DOHH2 (cell line): Measurements from ENCODE around the gene TDG.
A peak's percentile ranks its signal among the peaks of the same experiment; 100 is the strongest.

Experiments
- H3F3A ChIP-seq: fragments of 200-600 bp; sonication (generic), shearing (Covaris generic); 2 replicates; pipeline ENCODE4 v1.6.0; 2016; ENCODE audit warnings: antibody characterized with exemption, mild to moderate bottlenecking; ENCODE audit not compliant: control insufficient read depth, insufficient read depth
- H3K27ac ChIP-seq: fragments of 200-600 bp; sonication (generic); 2 replicates; pipeline ENCODE4 v1.5.1; 2014; ENCODE audit warnings: low read depth, mild to moderate bottlenecking, low read length, moderate library complexity
- H3K27me3 ChIP-seq: fragments of 200-600 bp; sonication (generic); 2 replicates; pipeline ENCODE4 v1.6.1; 2014; ENCODE audit warnings: mild to moderate bottlenecking, low read length, mixed read lengths; ENCODE audit not compliant: control insufficient read depth
- H3K36me3 ChIP-seq: fragments of 200-600 bp; sonication (generic); 2 replicates; pipeline ENCODE4 v1.6.1; 2014; ENCODE audit warnings: mild to moderate bottlenecking, low read length, moderate library complexity, mixed read lengths; ENCODE audit not compliant: control insufficient read depth
- H3K4me1 ChIP-seq: fragments of 200-600 bp; sonication (generic); 2 replicates; pipeline ENCODE4 v1.6.1; 2014; ENCODE audit warnings: mild to moderate bottlenecking, low read length, mixed read lengths; ENCODE audit not compliant: control insufficient read depth
- H3K4me2 ChIP-seq: fragments of 200-600 bp; sonication (generic); 2 replicates; pipeline ENCODE4 v1.6.0; 2014; ENCODE audit warnings: mild to moderate bottlenecking, low read length, moderate library complexity
- H3K4me3 ChIP-seq: fragments of 200-600 bp; sonication (generic); 2 replicates; pipeline ENCODE4 v1.5.1; 2014; ENCODE audit warnings: mild to moderate bottlenecking, low read length, mixed read lengths
- H3K79me2 ChIP-seq: fragments of 200-600 bp; sonication (generic); 2 replicates; pipeline ENCODE4 v1.6.1; 2014; ENCODE audit warnings: mild to moderate bottlenecking, low read length, mixed read lengths; ENCODE audit not compliant: control insufficient read depth
- H3K9me2 ChIP-seq: fragments of 200-600 bp; sonication (generic); replicated peaks from 2 replicates; pipeline ENCODE4 v1.6.1; 2014; ENCODE audit warnings: mild to moderate bottlenecking, low read length, mixed read lengths; ENCODE audit not compliant: control insufficient read depth
- H3K9me3 ChIP-seq: fragments of 200-600 bp; sonication (generic); 2 replicates; pipeline ENCODE4 v1.6.1; 2014; ENCODE audit warnings: antibody characterized with exemption, low read length, mixed read lengths; ENCODE audit not compliant: control insufficient read depth, insufficient read depth
- H4K20me1 ChIP-seq: fragments of 200-600 bp; sonication (generic); 2 replicates; pipeline ENCODE4 v1.6.0; 2014; ENCODE audit warnings: low read depth, mild to moderate bottlenecking, antibody characterized with exemption, low read length, moderate library complexity; ENCODE audit not compliant: control insufficient read depth, insufficient read depth
- CTCF ChIP-seq: fragments of 200-600 bp; sonication (generic); IDR thresholded peaks from one replicate; pipeline ENCODE4 v1.5.1; 2014; ENCODE audit warnings: antibody characterized with exemption, mild to moderate bottlenecking, low read depth, low read length; ENCODE audit not compliant: poor library complexity, severe bottlenecking
- EZH2phosphoT487 ChIP-seq: fragments of 200-600 bp; sonication (generic); IDR thresholded peaks from 2 replicates; pipeline ENCODE4 v1.6.1; 2017; ENCODE audit warnings: borderline replicate concordance, mild to moderate bottlenecking, antibody characterized with exemption, low read length, moderate library complexity, mixed read lengths

The TDG gene

DNA sequence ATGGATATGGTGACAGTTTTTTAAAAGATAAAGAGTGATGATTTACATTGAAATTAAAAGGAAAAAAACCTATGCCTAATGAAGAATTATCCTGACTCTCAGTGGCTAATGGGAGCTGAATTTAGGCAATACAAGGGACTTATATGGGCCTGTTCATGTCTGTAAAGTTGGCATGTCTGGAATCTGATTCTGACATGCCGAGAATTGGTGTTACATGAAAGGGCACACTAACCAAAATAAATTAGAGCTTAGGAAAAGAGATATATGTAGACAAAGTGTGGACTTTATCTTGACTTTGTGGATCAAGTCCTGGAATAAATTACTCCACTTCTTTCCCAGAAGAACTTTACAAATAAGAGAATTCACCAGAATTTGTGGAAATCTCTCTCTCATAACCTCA, 1.1 kb downstream of the TDG start:
- Histone ChIP-seq H4K20me1 (no peaks in the 10 kb centered on the region), H3K4me2 (peak overlapping the region; percentile 85), H3K9me3 (no peaks in the 10 kb centered on the region), H3K79me2 (peaks cover 85% of the 10 kb centered on the region), H3K27me3 (no peaks in the 10 kb centered on the region), H3F3A (peaks cover 4% of the 10 kb centered on the region), H3K4me1 (peaks cover 46% of the 10 kb centered on the region), H3K27ac (peak overlapping the region; percentile 59), H3K4me3 (peak overlapping the region; percentile 94), H3K36me3 (peaks cover 56% of the 10 kb centered on the region), H3K9me2 (no peaks in the 10 kb centered on the region)
- TF ChIP-seq EZH2phosphoT487 (no peak), CTCF (no peak)

GRCh38 chr12:103969391-103969790, 3.7 kb downstream of the TDG start:
- H3F3A ChIP-seq, result no peaks in the 10 kb centered on the region
- TF ChIP-seq CTCF, result no peak
- no peak for TF ChIP-seq EZH2phosphoT487
- peaks cover 29% of the 10 kb centered on the region for H3K4me1 ChIP-seq
- no peak overlapping the region for H3K4me2 ChIP-seq
- no peaks in the 10 kb centered on the region for H3K27me3 ChIP-seq
- no peak overlapping the region for H3K27ac ChIP-seq
- H4K20me1 ChIP-seq, result peaks cover 3% of the 10 kb centered on the region; the same call in 1 of the 2 replicates
- H3K79me2 ChIP-seq, result peaks cover 98% of the 10 kb centered on the region
- no peak overlapping the region for H3K4me3 ChIP-seq
- H3K9me3 ChIP-seq, result no peaks in the 10 kb centered on the region
- H3K36me3 ChIP-seq, result peaks cover 66% of the 10 kb centered on the region
- no peaks in the 10 kb centered on the region for H3K9me2 ChIP-seq

DNA sequence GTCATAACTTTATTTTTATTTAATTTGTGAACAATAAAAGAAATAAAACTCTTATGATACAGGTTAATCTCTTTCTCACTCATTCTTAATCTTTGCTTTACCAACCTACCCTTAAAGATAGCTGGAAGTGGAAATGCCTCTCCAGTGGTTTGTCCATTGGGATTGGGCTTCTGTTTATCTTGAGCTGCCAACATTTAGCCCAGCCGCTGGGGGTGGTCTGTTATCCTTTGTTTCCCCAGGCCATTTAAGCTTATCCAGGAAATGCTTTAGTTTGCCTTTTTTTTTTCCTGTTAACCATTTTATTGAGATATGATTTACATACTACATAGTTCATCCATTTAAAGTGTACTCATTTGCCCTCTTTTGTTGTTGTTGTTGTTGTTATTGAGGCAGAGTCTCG, 8.2 kb downstream of the TDG start:
- Histone ChIP-seq H3K4me1 (peaks cover 11% of the 10 kb centered on the region; the same call in 1 of the 2 replicates), H3K9me2 (no peaks in the 10 kb centered on the region), H3K4me2 (no peak overlapping the region), H3K9me3 (no peaks in the 10 kb centered on the region), H3F3A (no peaks in the 10 kb centered on the region), H3K36me3 (peaks cover 77% of the 10 kb centered on the region), H3K4me3 (no peak overlapping the region), H3K27me3 (no peaks in the 10 kb centered on the region), H3K79me2 (peaks cover 98% of the 10 kb centered on the region), H4K20me1 (peaks cover 12% of the 10 kb centered on the region; the same call in 1 of the 2 replicates), H3K27ac (no peak overlapping the region)
- no peak for TF ChIP-seq CTCF
